ENCODE data around the gene CCDC89.

Gene CCDC89

DNA sequence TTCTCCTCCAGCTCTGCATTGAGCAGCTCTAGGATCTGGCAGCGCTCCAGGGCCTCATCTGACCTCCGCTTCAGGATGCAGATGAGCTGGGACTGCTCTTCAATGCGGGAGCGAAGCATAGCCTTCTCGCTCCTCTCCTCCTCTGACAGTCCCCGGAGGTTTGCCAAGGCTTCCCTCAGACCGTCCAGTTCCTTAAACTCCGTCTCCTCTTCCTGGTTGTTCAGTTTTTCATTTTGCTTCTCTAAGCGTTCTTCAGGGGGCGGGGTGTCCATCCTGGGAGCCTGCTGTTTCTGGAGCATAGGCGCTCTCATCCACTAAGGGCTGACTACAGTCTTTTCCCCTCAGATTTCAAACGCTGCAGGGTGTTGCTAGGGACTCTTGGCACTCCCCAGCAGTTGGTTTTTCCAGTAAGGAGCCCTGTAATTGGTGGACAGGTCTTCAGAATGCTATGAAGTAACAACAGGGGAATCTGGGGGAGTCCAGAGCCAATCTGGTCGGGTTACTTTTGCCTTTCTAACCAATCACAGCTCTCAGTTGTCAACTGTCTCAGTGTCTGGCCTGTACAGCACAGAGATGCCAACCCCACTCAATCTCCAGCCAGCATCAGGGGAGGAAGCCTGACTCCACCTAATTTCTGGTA lies at the start of gene CCDC89:
CCDC89 (minus strand) TSS at position 376 of the 640 bp plus-strand sequence; CDS start at position 311, 65 bp downstream.
- no peak for DNase-seq

DNA sequence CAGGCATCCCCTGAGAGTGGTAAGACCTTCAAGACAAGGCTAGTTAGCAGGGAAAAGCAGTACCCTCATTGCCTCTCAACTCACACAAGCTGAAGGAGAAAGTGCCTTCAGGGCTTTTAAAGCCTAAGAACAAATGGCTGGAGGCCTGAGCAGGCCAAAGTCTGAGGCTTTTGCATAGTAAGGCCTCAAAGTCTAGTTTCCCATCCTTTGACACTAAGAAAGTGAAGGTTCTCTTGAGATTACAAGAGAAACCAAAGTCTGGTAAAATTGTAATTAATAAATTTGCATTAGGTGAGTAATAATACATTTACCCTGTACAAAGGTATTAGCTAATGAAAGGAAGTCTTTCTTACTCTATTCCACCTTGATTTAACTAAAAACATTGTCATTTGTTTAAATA lies 47.0 kb upstream of the CCDC89 start:
- DNase-seq, result no peak

GRCh38 chr11:85726381-85726780 lies 40.4 kb upstream of the CCDC89 start:
- DNase-seq, result no peak

- no peak for DNase-seq
Measured at GRCh38 chr11:85725510-85726258, 39.7 kb upstream of the CCDC89 start.

- DNase-seq, result no peak
Measured at GRCh38 chr11:85724748-85725465, 38.9 kb upstream of the CCDC89 start.

GRCh38 chr11:85723088-85723487 lies 37.1 kb upstream of the CCDC89 start:
- no peak for DNase-seq

DNA sequence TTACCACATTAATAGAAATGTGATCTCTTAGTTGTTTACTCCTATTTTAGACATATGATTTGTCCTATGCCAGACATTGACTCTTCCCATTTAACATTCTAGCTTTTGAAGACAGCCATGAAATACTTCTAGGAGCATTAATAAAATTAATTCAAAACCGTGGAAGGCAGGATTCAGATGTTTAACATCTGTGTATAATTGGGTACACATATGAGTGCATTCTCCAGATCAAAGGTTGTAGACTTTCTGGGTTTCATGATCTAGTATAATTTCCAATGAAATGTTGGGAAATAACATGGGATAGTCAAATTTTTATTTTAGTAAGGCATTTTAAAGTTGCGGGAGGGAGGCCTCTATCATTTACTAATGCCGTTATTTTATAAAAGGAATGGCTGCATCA lies 35.2 kb upstream of the CCDC89 start:
- DNase-seq, result no peak

GRCh38 chr11:85718991-85719807 lies 33.2 kb upstream of the CCDC89 start:
- no peak for DNase-seq

DNA sequence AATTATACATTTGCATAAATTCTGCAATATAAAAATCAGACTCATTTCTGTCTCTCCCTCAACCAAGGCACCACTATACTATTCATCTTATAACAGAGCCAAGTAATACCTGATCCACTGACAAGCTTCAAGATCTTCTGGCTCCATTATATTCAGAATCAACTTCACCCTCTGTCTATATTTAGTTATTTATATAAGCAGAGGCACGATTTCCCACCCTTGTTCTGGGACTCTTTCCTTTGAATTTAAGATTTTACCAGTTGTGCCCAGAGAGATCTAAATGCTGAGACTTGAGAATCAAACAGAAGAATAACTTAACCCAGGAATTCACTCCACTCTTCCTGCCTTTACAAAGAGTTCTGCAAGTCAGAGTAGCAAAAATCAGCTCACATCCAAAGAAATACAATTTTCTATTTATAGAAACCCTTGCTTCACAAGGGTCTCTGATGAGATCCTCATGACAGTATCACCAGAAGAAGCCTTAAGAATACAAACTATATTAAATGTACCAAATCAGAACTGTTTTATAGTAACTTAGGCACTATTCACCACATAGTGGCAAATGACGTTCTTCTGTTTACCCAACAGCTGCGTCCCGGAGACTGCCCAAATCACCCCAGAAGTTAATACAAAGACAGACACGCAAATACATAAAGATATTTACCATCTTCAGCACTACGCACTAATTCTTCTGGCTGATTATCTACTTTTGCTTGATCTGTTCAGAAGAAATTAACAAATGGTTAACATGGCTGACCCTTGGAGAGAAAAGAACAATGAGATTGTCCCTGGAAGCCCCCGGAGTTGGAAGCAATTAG lies 32.3 kb upstream of the CCDC89 start:
- DNase-seq, result no peak

- no peak for DNase-seq
Measured at GRCh38 chr11:85717429-85717828, 31.4 kb upstream of the CCDC89 start.

DNA sequence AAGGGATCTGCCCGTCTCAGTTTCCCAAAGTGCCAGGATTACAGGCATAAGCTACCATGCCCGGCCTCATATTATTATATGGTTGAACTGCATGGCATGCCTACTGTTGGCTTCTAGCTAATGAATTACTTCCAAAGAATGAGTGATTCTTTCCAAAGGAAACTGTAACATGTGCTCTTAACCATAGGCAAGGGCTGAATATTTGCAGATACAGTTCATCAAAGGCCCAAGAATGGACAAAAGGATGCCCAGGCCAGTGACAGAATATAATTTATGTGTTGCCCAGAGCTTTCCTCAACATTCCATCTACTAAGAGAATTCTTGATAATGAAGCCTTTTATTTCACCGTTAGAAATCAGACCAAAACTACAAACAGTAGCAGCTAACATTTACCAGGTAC lies 27.0 kb upstream of the CCDC89 start:
- no peak for DNase-seq

DNA sequence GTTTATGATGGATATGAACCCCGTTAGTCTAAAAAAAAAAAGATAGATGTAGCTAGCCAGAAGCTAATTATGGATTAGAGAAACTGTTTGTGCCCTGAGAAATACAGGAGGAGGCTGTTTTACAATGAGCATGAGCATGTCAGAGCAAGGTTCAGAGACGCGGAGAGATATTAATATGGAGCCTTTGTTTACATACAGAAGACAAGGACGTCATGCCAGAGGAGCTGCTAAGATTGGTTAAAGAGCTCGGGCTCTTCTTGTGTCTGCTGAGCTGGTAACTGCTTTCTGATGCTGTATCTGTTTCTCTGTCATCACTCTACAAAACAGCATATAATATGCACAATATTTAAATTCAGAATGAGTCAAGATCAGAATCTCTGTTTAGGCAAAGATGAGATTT lies 24.9 kb upstream of the CCDC89 start:
- DNase-seq, result no peak

GRCh38 chr11:85709941-85710702 lies 24.1 kb upstream of the CCDC89 start:
- no peak for DNase-seq

DNA sequence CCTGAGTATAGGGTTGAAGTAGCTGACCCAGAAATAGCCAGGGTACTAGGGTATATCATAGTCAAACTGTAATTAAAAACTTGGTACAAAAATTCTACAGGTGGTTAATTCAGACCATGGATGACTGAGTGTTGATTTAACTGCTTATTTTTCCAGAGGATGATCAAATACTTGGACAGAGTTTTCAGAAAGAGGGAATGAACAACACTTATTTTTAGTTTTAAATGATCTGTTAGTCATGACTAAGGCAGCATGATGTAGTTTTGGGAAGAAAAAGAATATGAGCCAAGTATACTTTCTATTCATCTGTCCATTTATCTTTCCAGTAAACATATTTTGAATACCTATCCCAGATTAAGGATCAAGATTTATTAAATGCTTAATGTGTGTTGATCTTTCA lies 19.8 kb upstream of the CCDC89 start:
- DNase-seq, result no peak

DNA sequence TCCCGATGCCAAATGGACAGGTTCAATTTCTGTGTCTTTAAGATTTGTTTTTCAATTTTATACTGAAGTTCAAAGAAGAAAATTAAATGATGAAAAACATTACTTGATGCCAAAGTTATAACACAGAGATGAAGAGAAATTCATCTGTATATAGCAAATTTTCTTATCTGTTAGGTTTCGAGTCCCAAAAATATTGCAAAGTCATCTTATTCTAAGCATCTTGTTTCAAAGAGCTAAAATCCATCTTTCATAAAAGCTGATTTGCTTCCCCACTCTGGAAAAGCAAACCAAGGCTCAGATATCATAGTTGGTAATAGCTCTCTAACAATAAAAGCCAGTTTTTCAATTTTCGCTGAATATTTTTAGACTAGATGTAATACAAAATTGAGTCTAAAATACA lies 19.0 kb upstream of the CCDC89 start:
- no peak for DNase-seq

- no peak for DNase-seq
Measured at GRCh38 chr11:85699957-85700741, 14.2 kb upstream of the CCDC89 start.

DNA sequence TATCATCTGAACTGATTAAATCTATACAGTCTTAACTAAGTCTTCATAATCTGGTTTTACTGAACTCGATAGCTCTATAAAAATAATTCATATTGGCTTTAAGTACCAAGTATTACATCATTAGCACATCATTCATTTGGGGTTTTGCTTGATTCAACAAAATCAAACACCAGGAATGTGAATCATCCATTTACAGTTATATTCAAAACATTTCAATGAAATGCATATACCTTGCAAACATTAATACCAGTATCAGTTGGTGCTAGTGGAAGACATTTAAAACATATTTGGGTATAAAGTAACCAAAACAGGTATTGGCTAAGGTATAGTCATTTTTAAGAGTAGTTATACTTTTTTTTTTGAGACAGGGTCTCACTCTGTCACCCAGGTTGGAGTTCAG lies 12.2 kb upstream of the CCDC89 start:
- no peak for DNase-seq

- no peak for DNase-seq
Measured at GRCh38 chr11:85697747-85698146, 11.8 kb upstream of the CCDC89 start.

GRCh38 chr11:85695546-85695945 lies 9.6 kb upstream of the CCDC89 start:
- DNase-seq, result no peak

GRCh38 chr11:85694385-85694980 lies 8.5 kb upstream of the CCDC89 start:
- DNase-seq, result no peak
